Neural progenitor cell (in vitro differentiated cells): ENCODE results near the gene ANAPC5. TPM values are rescaled to one million over a fixed set of nuclear protein-coding genes. Genes with fewer than 3 reads are reported as not detected.

ENCODE experiments used
- DNase-seq: peaks from one replicate; pipeline ENCODE4 v3.0.0-alpha.2; 2016; ENCODE audit warnings: low spot score
- H2AFZ ChIP-seq: fragments of 200-600 bp; sonication (generic); replicated peaks from 2 replicates; pipeline ENCODE4 v1.6.1; 2016; ENCODE audit warnings: antibody characterized with exemption
- H3F3A ChIP-seq: fragments of 200-600 bp; sonication (generic); 2 replicates; pipeline ENCODE4 v1.6.1; 2016; ENCODE audit warnings: antibody characterized with exemption, low read depth
- H3K27ac ChIP-seq: fragments of 200-600 bp; sonication (generic); 2 replicates; pipeline ENCODE4 v1.5.1; 2016; ENCODE audit warnings: mild to moderate bottlenecking
- H3K27me3 ChIP-seq: fragments of 200-600 bp; sonication (generic); 2 replicates; pipeline ENCODE4 v1.6.1; 2016; ENCODE audit warnings: mild to moderate bottlenecking, moderate library complexity
- H3K36me3 ChIP-seq: fragments of 200-600 bp; sonication (generic); 2 replicates; pipeline ENCODE4 v1.5.1; 2016
- H3K4me1 ChIP-seq: fragments of 200-600 bp; sonication (generic); 2 replicates; pipeline ENCODE4 v1.6.1; 2016; ENCODE audit warnings: mixed run types
- H3K4me2 ChIP-seq: fragments of 200-600 bp; sonication (generic); 2 replicates; pipeline ENCODE4 v1.6.1; 2016
- H3K4me3 ChIP-seq: fragments of 200-600 bp; sonication (generic); 2 replicates; pipeline ENCODE4 v1.5.1; 2016
- H3K79me2 ChIP-seq: fragments of 200-600 bp; sonication (generic); 2 replicates; pipeline ENCODE4 v1.6.1; 2016; ENCODE audit warnings: low read depth
- H3K9ac ChIP-seq: fragments of 200-600 bp; sonication (generic); 2 replicates; pipeline ENCODE4 v1.6.1; 2016
- H3K9me3 ChIP-seq: fragments of 200-600 bp; sonication (generic); 2 replicates; pipeline ENCODE4 v1.5.1; 2016; ENCODE audit warnings: low read depth
- H4K20me1 ChIP-seq: fragments of 200-600 bp; sonication (generic); 2 replicates; pipeline ENCODE4 v1.6.1; 2016; ENCODE audit warnings: low read depth
- H3K27ac Mint-ChIP-seq: 3 replicates; pipeline ENCODE4 v1.8.0; 2021; ENCODE audit warnings: mixed read lengths
- H3K27me3 Mint-ChIP-seq: 2 replicates; pipeline ENCODE4 v1.8.0; 2022; ENCODE audit warnings: low read depth, mild to moderate bottlenecking, inconsistent platforms, moderate library complexity, mixed read lengths; ENCODE audit not compliant: insufficient read depth
- H3K36me3 Mint-ChIP-seq: 3 replicates; pipeline ENCODE4 v1.8.0; 2021; ENCODE audit warnings: mixed read lengths
- H3K4me1 Mint-ChIP-seq: 3 replicates; pipeline ENCODE4 v1.8.0; 2021; ENCODE audit warnings: mixed read lengths
- H3K4me3 Mint-ChIP-seq: 3 replicates; pipeline ENCODE4 v1.8.0; 2021; ENCODE audit warnings: mild to moderate bottlenecking, moderate library complexity, mixed read lengths
- H3K9me3 Mint-ChIP-seq: 3 replicates; pipeline ENCODE4 v1.8.0; 2020; ENCODE audit warnings: mixed read lengths
- CTCF ChIP-seq: fragments of 200-600 bp; sonication (generic); IDR thresholded peaks from 2 replicates; pipeline ENCODE4 v1.5.1; 2017; ENCODE audit warnings: antibody characterized with exemption, mild to moderate bottlenecking
- EZH2 ChIP-seq: fragments of 200-600 bp; sonication (generic); IDR thresholded peaks from 2 replicates; pipeline ENCODE4 v1.6.1; 2017; ENCODE audit warnings: antibody characterized with exemption, mild to moderate bottlenecking, moderate library complexity
- EZH2phosphoT487 ChIP-seq: fragments of 200-600 bp; sonication (generic); IDR thresholded peaks from 2 replicates; pipeline ENCODE4 v1.6.1; 2017; ENCODE audit warnings: antibody characterized with exemption
- total RNA-seq: library from RNA; depleted of rRNA; stranded (reverse); fragments of >200 nt; gene quantifications from 2 replicates; pipeline ENCODE4 v1.2.3, GENCODE V29; 2015; ENCODE audit warnings: low replicate concordance

Gene ANAPC5
- total RNA-seq, 1 donor from 2014 or later: 190 TPM

GRCh38 chr12:121263206-121263935 is 88.8 kb downstream of the ANAPC5 start:
- H3K4me2 ChIP-seq: no peak overlapping the region
- no peak overlapping the region for H3K9ac ChIP-seq
- H3F3A ChIP-seq: no peaks in the 10 kb centered on the region
- no peaks in the 10 kb centered on the region for H3K4me1 Mint-ChIP-seq
- DNase-seq: no peak
- TF ChIP-seq EZH2 (no peak), EZH2phosphoT487 (no peak), CTCF (no peak)
- no peaks in the 10 kb centered on the region for H3K36me3 ChIP-seq
- H3K9me3 Mint-ChIP-seq: no peaks in the 10 kb centered on the region
- no peak overlapping the region for H3K27ac Mint-ChIP-seq
- H3K27me3 ChIP-seq: no peaks in the 10 kb centered on the region
- H3K79me2 ChIP-seq: no peaks in the 10 kb centered on the region
- peaks cover 2% of the 10 kb centered on the region for H3K27me3 Mint-ChIP-seq
- H3K4me3 Mint-ChIP-seq: no peak overlapping the region
- H4K20me1 ChIP-seq: no peaks in the 10 kb centered on the region
- no peak overlapping the region for H2AFZ ChIP-seq
- no peak overlapping the region for H3K4me3 ChIP-seq
- no peak overlapping the region for H3K27ac ChIP-seq
- H3K4me1 ChIP-seq: no peaks in the 10 kb centered on the region
- H3K36me3 Mint-ChIP-seq: peaks cover 18% of the 10 kb centered on the region
- no peaks in the 10 kb centered on the region for H3K9me3 ChIP-seq

- Mint-ChIP-seq H3K27me3 (peaks cover 2% of the 10 kb centered on the region), H3K27ac (no peak overlapping the region), H3K9me3 (no peaks in the 10 kb centered on the region), H3K4me1 (no peaks in the 10 kb centered on the region), H3K36me3 (peaks cover 22% of the 10 kb centered on the region), H3K4me3 (no peak overlapping the region)
- H3K36me3 ChIP-seq: no peaks in the 10 kb centered on the region
- no peak overlapping the region for H3K4me2 ChIP-seq
- TF ChIP-seq EZH2phosphoT487 (no peak), CTCF (no peak), EZH2 (no peak)
- H3K27ac ChIP-seq: no peak overlapping the region
- H3K9me3 ChIP-seq: no peaks in the 10 kb centered on the region
- no peaks in the 10 kb centered on the region for H3K79me2 ChIP-seq
- no peaks in the 10 kb centered on the region for H3F3A ChIP-seq
- H3K27me3 ChIP-seq: no peaks in the 10 kb centered on the region
- DNase-seq: no peak
- H2AFZ ChIP-seq: no peak overlapping the region
- H3K4me1 ChIP-seq: no peaks in the 10 kb centered on the region
- H3K9ac ChIP-seq: no peak overlapping the region
- no peaks in the 10 kb centered on the region for H4K20me1 ChIP-seq
- no peak overlapping the region for H3K4me3 ChIP-seq
These were observed 90.8 kb downstream of the ANAPC5 start for GRCh38 chr12:121261398-121261797.

- Histone ChIP-seq H3K4me3 (no peak overlapping the region), H3K4me2 (no peak overlapping the region), H3K9ac (no peak overlapping the region), H3K79me2 (no peaks in the 10 kb centered on the region), H3K4me1 (no peaks in the 10 kb centered on the region), H2AFZ (no peak overlapping the region), H3F3A (peaks cover 3% of the 10 kb centered on the region), H3K27me3 (no peaks in the 10 kb centered on the region), H4K20me1 (no peaks in the 10 kb centered on the region), H3K9me3 (no peaks in the 10 kb centered on the region), H3K36me3 (no peaks in the 10 kb centered on the region), H3K27ac (no peak overlapping the region)
- no peak overlapping the region for H3K27ac Mint-ChIP-seq
- H3K4me1 Mint-ChIP-seq: no peaks in the 10 kb centered on the region
- H3K4me3 Mint-ChIP-seq: no peak overlapping the region
- no peak for TF ChIP-seq CTCF
- no peak for TF ChIP-seq EZH2phosphoT487
- TF ChIP-seq EZH2: no peak
- H3K9me3 Mint-ChIP-seq: no peaks in the 10 kb centered on the region
- H3K27me3 Mint-ChIP-seq: peaks cover 2% of the 10 kb centered on the region
- peaks cover 21% of the 10 kb centered on the region for H3K36me3 Mint-ChIP-seq
- no peak for DNase-seq
These were observed 92.1 kb downstream of the ANAPC5 start for GRCh38 chr12:121260091-121260490.
